ENCODE data around the gene RELL2.
A peak's percentile ranks its signal among the peaks of the same experiment; 100 is the strongest.

RELL2 gene

GRCh38 chr5:141677415-141677814, 40.6 kb downstream of the RELL2 start:
- DNase-seq (ENCODE audit: low spot score): peak; percentile 77

GRCh38 chr5:141680178-141680577, 43.4 kb downstream of the RELL2 start:
- no peak for DNase-seq (ENCODE audit: low spot score)

- DNase-seq (ENCODE audit: low spot score): no peak
These were observed 44.0 kb downstream of the RELL2 start for GRCh38 chr5:141680751-141681201.

DNA sequence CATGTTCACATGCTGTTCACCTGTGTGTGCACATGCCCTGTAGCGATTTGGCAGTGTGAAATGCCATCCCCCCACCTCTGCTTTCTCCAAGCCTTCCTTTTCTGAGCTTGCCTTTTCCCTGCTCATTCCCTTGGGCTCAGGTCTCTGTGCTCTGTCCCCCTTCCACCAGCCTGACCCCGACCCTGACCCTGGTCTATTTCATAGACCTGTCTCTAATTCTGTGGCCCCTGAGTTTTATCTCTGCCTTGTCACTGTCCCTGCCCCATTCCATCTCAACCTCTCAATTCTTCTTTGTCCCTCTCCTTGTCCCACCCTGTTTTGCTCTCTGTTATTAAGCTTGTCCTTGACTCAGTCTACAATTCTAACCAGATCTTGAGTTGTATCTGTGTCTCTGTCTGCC, 44.5 kb downstream of the RELL2 start:
- DNase-seq (ENCODE audit: low spot score): no peak

- DNase-seq (ENCODE audit: low spot score): no peak
These were observed 45.2 kb downstream of the RELL2 start, which contains the start of gene ARAP3 for GRCh38 chr5:141681695-141682641. TSS of gene ARAP3 (minus strand) at chr5:141682230. CDS start at chr5:141680486, 1,744 bp downstream.

GRCh38 chr5:141683596-141684141, 46.9 kb downstream of the RELL2 start:
- no peak for DNase-seq (ENCODE audit: low spot score)

DNA sequence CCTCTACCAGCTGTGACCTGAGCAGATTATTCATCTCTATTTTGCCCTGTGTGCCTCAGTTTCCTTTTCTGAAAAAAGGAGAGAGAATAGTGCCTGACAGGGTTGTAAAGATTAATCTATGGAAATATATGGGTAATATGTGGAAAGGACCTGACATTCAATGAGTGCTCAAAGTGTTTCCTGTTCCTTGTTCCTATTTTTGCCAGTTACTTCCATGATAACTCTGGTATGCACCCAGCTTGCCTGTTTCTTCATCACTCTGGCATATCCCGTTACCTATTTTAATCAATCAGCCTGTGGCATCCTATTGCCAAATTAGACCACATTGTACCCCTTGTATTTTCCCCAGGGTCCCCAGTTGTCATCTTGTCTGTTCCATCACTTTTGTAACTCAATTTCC, 48.8 kb downstream of the RELL2 start:
- no peak for DNase-seq (ENCODE audit: low spot score)

GRCh38 chr5:141686648-141687416, 50.0 kb downstream of the RELL2 start:
- no peak for DNase-seq (ENCODE audit: low spot score)

Data from NAMALWA (cell line).